Gastrocnemius medialis (tissue), 4 donors: Measurements from ENCODE around the gene PRELID3B. TPM values are rescaled to one million over a fixed set of nuclear protein-coding genes. Genes with fewer than 3 reads are reported as not detected.

Experiments used
- ATAC-seq, 2 donors: fragments of 150-250 bp; one replicate each; pipeline ENCODE4 v1.9.1; 2016
- DNase-seq, 2 donors: peaks; one replicate each; pipeline ENCODE4 v3.0.0-alpha.2; 2019
- H3K27ac ChIP-seq, 4 donors: fragments of 200-600 bp; sonication (generic); 1 replicate in 1 of 4; 2 replicates in 3 of 4; pipeline ENCODE4 v1.5.1; 2016 to 2018; ENCODE audit warnings: mild to moderate bottlenecking in 2 of 4, moderate library complexity in 1 of 4
- H3K27me3 ChIP-seq, 3 donors: fragments of 200-600 bp; sonication (generic) in 2 of 3; 1 replicate in 1 of 3; 2 replicates in 2 of 3; pipeline versions ENCODE4 v1.5.1 to v1.6.0; 2016 to 2019; ENCODE audit warnings: mild to moderate bottlenecking in 1 of 3, moderate library complexity in 1 of 3
- H3K36me3 ChIP-seq, 2 donors: fragments of 200-600 bp; sonication (generic) in 1 of 2; one replicate each; pipeline ENCODE4 v1.5.1; 2017 to 2018
- H3K4me1 ChIP-seq, 2 donors: fragments of 200-600 bp; sonication (generic) in 1 of 2; one replicate each; pipeline ENCODE4 v1.5.1; 2016 to 2017; ENCODE audit warnings: mild to moderate bottlenecking in 2 of 2
- H3K4me3 ChIP-seq, 4 donors: fragments of 200-600 bp; sonication (generic) in 3 of 4; 1 replicate in 1 of 4; 2 replicates in 3 of 4; pipeline ENCODE4 v1.5.1; 2016 to 2019; ENCODE audit warnings: mild to moderate bottlenecking in 2 of 4
- H3K9me3 ChIP-seq, 3 donors: fragments of 200-600 bp; sonication (generic) in 2 of 3; 1 replicate in 1 of 3; 2 replicates in 2 of 3; pipeline ENCODE4 v1.5.1; 2016 to 2019
- CTCF ChIP-seq, 5 experiments: fragments of 450-650 bp in 3 of 5; fragments of 200-600 bp in 2 of 5; sonication (generic) in 2 of 5; IDR thresholded peaks in 4 of 5; conservative IDR thresholded peaks in 1 of 5; 1 replicate in 4 of 5; 2 replicates in 1 of 5; pipeline ENCODE4 v1.5.1; 2016 to 2019; ENCODE audit warnings: antibody characterized with exemption in 5 of 5, mild to moderate bottlenecking in 3 of 5, moderate library complexity in 3 of 5
- POLR2A ChIP-seq, 2 donors: fragments of 450-650 bp; IDR thresholded peaks; one replicate each; pipeline ENCODE4 v1.6.1; 2017; ENCODE audit warnings: antibody characterized with exemption in 2 of 2, mild to moderate bottlenecking in 2 of 2, moderate library complexity in 2 of 2
- in situ Hi-C, 4 donors: fragments of 200-750 bp; cut with MboI; loops; one replicate each; pipeline versions ENCODE4 v1.15.0 to v1.8.0; 2017; ENCODE audit warnings: low sequenced_read_pairs in 4 of 4
- intact Hi-C: fragments of 100-400 bp; cut with DNase I; formaldehyde crosslinking; loops from one replicate; pipeline ENCODE4 v1.15.1; 2023; ENCODE audit warnings: low total_unique reads
- total RNA-seq, 4 donors: library from RNA; depleted of rRNA; stranded (reverse); fragments of >200 nt; gene quantifications; one replicate each; pipeline versions ENCODE4 v1.1.0 to v1.2.3, GENCODE V29; 2016

The PRELID3B gene
- total RNA-seq, 4 donors from 2014 or later, result 31.6 to 41.3 (median 35.1) TPM

DNA sequence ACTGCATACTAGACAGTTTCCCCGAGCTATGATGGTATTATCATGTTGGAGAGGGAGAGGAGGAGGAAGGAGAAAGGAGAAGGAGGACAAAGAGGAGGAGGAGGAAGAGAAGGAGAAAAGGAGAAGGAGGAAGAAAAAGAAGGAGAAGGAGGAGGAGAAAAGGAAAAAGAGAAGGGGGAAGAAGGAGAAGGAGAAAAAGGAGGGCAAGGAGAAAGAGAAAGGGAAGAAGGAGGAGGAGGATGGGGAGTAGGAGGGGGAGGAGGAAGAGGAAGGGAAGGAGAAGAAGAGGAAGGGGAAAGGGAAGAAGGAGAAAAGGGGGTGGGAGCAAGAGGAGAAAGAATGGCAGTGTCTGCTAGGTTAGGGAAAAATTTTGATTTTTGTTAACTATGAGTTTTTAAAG, 35.1 kb upstream of the PRELID3B start:
- intact Hi-C loops (no loop called here), in situ Hi-C loops (loop anchor here in 1 of 4 donors (25.0 kb wide), 1 partner anchor 335 kb away; no protein-coding TSS in a partner anchor)
- ATAC-seq, result no peak
- no peaks in the 10 kb centered on the region for H3K36me3 ChIP-seq
- no peak for TF ChIP-seq CTCF (IDR thresholded peaks at IDR 0.05 in 4 of 5, conservative IDR thresholded peaks at IDR 0.05 in 1 of 5)
- TF ChIP-seq POLR2A (IDR thresholded peaks at IDR 0.05), result no peak
- H3K27ac ChIP-seq, result no peak overlapping the region
- DNase-seq, result no peak
- no peak overlapping the region for H3K4me3 ChIP-seq
- no peaks in the 10 kb centered on the region for H3K9me3 ChIP-seq
- H3K4me1 ChIP-seq, result no peaks in the 10 kb centered on the region
- H3K27me3 ChIP-seq, result peaks cover 0 to 9% (median 8%) of the 10 kb centered on the region in 3 donors

DNA sequence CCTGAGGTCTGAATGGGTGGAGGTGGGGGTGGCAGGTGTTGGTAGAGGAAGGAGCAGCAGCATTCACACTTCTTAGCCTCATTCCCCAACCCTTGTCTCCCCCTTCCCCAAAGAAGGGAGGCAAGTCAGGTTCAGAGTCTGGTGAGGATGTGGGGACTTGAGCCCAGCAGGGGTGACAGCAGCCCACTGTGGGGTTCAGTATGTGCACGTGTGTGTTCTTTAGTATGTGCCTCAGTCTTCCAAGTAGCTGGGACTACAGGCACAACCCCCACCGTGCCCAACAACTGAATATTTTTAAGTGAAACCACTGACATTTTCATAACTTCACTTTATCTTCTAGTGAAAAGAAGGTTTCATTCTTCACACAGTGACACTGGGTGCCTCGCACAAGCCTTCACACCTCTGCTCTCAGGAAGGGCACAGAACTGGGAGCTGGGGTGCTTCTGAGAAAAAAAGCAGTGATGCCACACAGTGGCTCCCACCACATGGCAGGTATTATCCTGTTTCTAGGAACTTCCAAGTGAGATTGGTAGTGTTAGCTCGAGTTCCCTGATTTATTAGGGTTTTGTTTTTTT, 33.4 kb upstream of the PRELID3B start:
- Histone ChIP-seq H3K36me3 (no peaks in the 10 kb centered on the region), H3K9me3 (no peaks in the 10 kb centered on the region), H3K4me1 (no peaks in the 10 kb centered on the region), H3K4me3 (no peak overlapping the region), H3K27me3 (peaks cover 0 to 9% (median 8%) of the 10 kb centered on the region in 3 donors), H3K27ac (no peak overlapping the region)
- ATAC-seq (no peak), DNase-seq (no peak)
- TF ChIP-seq CTCF (IDR thresholded peaks at IDR 0.05 in 4 of 5, conservative IDR thresholded peaks at IDR 0.05 in 1 of 5), result no peak
- TF ChIP-seq POLR2A (IDR thresholded peaks at IDR 0.05), result no peak
- in situ Hi-C loops (loop anchor here in 1 of 4 donors (25.0 kb wide), 1 partner anchor 336 kb away; no protein-coding TSS in a partner anchor), intact Hi-C loops (no loop called here)

- no peaks in the 10 kb centered on the region for H3K9me3 ChIP-seq
- no peak overlapping the region for H3K27ac ChIP-seq
- no peak for TF ChIP-seq CTCF (IDR thresholded peaks at IDR 0.05 in 4 of 5, conservative IDR thresholded peaks at IDR 0.05 in 1 of 5)
- no peak for TF ChIP-seq POLR2A (IDR thresholded peaks at IDR 0.05)
- no peak overlapping the region for H3K4me3 ChIP-seq
- ATAC-seq, result no peak
- no peaks in the 10 kb centered on the region for H3K36me3 ChIP-seq
- no peak for DNase-seq
- intact Hi-C loops (no loop called here), in situ Hi-C loops (loop anchor here in 1 of 4 donors (25.0 kb wide), 1 partner anchor 338 kb away; no protein-coding TSS in a partner anchor)
- H3K4me1 ChIP-seq, result no peaks in the 10 kb centered on the region
- H3K27me3 ChIP-seq, result peaks cover 0 to 9% (median 8%) of the 10 kb centered on the region in 3 donors
Measured at GRCh38 chr20:59074456-59074855, 31.9 kb upstream of the PRELID3B start.

GRCh38 chr20:59073582-59073981, 31.0 kb upstream of the PRELID3B start:
- Histone ChIP-seq H3K4me1 (no peaks in the 10 kb centered on the region), H3K27me3 (peaks cover 0 to 9% (median 8%) of the 10 kb centered on the region in 3 donors), H3K27ac (no peak overlapping the region), H3K4me3 (no peak overlapping the region), H3K9me3 (no peaks in the 10 kb centered on the region), H3K36me3 (no peaks in the 10 kb centered on the region)
- ATAC-seq (no peak), DNase-seq (no peak)
- in situ Hi-C loops, result loop anchor here in 1 of 4 donors (25.0 kb wide), 1 partner anchor 339 kb away; no protein-coding TSS in a partner anchor
- intact Hi-C loops, result no loop called here
- no peak for TF ChIP-seq CTCF (IDR thresholded peaks at IDR 0.05 in 4 of 5, conservative IDR thresholded peaks at IDR 0.05 in 1 of 5)
- TF ChIP-seq POLR2A (IDR thresholded peaks at IDR 0.05), result no peak
